Prostate gland (tissue), 2 donors: ENCODE measurements around the gene XRN2.

Source experiments
- CTCF ChIP-seq, 4 experiments: fragments of 200-600 bp in 2 of 4; fragments of 450-650 bp in 2 of 4; sonication (generic) in 2 of 4; IDR thresholded peaks; 1 replicate in 3 of 4; 2 replicates in 1 of 4; pipeline ENCODE4 v1.5.1; 2016 to 2019; ENCODE audit warnings: antibody characterized with exemption in 4 of 4, mild to moderate bottlenecking in 2 of 4, moderate library complexity in 2 of 4
- POLR2A ChIP-seq: fragments of 450-650 bp; IDR thresholded peaks from one replicate; pipeline ENCODE4 v1.6.1; 2016; ENCODE audit warnings: antibody characterized with exemption, mild to moderate bottlenecking
- POLR2AphosphoS5 ChIP-seq: sonication (generic); formaldehyde crosslinking; IDR thresholded peaks from one replicate; pipeline ENCODE4 v1.6.1; 2017; ENCODE audit warnings: antibody characterized with exemption

- TF ChIP-seq POLR2AphosphoS5 (no peak), CTCF (IDR thresholded peaks at IDR 0.05) (no peak), POLR2A (no peak)
Measured at GRCh38 chr20:21364413-21364812, 61.3 kb downstream of the XRN2 start.
